Activated T-helper 1 cell treated with Interleukin-2 at 50 U/mL for 16 hours (primary cell): ENCODE data around the gene YOD1.
"Not testable (repeated sequence)": the region's sequence is repeated elsewhere in the genome, so short reads cannot be mapped to it uniquely, and the experiment has no call there.

Experiments used
- DNase-seq: peaks from one replicate; pipeline ENCODE4 v3.0.0-alpha.2; 2020; ENCODE audit warnings: low read depth

The YOD1 gene

GRCh38 chr1:207049054-207049453 lies 2.0 kb downstream of the YOD1 start:
- no peak for DNase-seq

DNA sequence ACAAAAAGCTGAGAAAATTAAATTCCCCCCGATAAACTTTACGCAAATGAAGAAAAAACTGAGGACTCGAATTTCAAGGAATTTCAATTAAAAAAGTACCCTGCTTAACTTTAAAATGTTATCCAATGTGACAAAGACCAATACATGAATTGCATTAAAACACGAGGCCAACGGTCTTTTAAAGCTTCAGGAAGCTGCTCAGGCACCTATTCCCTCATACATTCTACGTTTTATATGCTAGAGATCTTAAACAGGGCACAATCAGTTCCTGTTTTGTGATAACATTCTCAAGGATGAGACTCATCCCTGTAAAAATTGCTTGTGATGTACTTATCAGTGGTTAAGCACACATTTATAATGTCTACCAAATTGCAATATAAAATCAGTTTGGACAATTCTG lies 3.0 kb downstream of the YOD1 start:
- DNase-seq = no peak

GRCh38 chr1:207047505-207047904 lies 3.5 kb downstream of the YOD1 start:
- no peak for DNase-seq

- no peak for DNase-seq
Measured at GRCh38 chr1:207045453-207045852, 5.6 kb downstream of the YOD1 start.

DNA sequence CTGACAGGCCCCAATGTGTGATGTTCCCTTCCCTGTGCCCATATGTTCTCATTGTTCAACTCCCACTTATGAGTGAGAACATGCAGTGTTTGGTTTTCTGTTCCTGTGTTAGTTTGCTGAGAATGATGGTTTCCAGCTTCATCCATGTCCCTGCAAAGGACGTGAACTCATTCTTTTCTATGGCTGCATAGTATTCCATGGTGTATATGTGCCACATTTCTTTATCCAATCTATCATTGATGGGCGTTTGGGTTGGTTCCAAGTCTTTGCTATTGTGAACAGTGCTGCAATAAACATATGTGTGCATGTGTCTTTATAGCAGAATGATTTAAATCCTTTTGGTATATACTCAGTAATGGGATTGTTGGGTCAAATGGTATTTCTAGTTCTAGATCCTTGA lies 9.6 kb downstream of the YOD1 start:
- DNase-seq = not testable (repeated sequence)

GRCh38 chr1:207040181-207040533 lies 10.9 kb downstream of the YOD1 start:
- DNase-seq = no peak

- no peak for DNase-seq
Measured at GRCh38 chr1:207039380-207040180, 11.4 kb downstream of the YOD1 start.

DNA sequence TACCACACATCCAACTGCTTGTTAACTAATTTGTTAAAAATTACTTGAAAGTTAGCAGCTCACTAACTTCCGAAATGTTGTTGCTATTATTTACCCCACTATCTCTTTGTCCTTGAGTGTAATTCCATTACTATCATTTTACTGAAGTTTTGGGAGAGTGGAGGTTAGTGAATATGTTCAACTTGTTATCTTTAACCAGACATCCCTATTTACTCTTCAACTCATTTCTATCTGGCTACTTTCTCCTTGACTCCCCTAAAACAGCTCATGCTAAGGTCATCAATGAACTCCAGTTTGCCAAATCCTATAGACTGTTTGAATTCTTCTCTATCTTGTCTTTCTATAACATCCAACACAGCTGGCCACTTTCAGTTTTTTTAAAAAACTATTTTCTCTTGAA lies 14.1 kb downstream of the YOD1 start:
- no peak for DNase-seq

GRCh38 chr1:207035877-207036551 lies 15.0 kb downstream of the YOD1 start:
- DNase-seq = no peak

DNA sequence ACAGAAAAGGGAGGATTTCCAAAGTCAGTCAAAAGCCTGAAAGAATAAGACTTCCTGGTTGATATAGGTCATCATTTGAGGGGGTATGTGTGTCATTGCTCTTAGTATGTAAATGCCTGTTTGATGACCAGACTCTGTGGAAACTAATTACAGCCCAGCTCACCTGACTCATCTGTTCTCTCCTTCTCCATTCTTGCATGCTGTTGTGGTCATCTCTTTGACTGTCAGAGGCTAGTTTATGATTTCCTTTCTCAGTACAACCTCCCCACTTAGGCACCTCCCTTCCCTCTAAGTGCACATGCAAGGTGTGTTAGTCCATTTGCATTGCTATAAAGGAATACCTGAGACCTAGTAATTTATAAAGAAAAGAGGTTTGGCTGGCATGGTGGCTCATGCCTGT lies 16.0 kb downstream of the YOD1 start:
- DNase-seq = no peak

- no peak for DNase-seq
Measured at GRCh38 chr1:207034208-207034607, 16.8 kb downstream of the YOD1 start.

GRCh38 chr1:207033302-207033701 lies 17.7 kb downstream of the YOD1 start:
- no peak for DNase-seq

DNA sequence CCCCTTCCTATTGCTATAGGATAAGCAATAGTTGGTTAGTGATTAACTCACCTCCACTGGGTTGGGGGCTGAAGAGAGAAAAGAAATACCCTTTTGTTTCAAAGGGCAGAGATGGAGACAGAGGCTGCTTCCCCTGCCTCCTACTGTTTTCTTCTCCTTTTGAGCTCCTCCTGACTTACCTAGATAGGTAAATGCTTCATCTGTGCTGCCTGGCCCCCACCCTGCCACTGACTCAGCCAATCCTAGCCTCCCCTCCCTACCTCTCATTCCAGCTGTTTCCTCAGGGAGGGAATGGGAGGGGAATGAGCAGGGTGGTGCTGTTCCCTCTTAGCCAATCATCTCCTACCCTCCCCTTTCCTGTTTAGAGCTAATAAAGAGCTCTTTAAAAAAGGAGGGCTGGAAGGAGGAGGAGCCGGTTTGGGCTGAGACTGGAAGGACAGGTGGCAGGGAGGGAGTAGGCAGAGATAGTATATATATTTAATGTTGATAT lies 18.4 kb downstream of the YOD1 start, which contains the start of gene C1orf116:
Gene C1orf116 (minus strand): TSS at position 229 of the 490 bp plus-strand sequence. CDS start 5,158 bp downstream, outside the sequence.
- DNase-seq = no peak

DNA sequence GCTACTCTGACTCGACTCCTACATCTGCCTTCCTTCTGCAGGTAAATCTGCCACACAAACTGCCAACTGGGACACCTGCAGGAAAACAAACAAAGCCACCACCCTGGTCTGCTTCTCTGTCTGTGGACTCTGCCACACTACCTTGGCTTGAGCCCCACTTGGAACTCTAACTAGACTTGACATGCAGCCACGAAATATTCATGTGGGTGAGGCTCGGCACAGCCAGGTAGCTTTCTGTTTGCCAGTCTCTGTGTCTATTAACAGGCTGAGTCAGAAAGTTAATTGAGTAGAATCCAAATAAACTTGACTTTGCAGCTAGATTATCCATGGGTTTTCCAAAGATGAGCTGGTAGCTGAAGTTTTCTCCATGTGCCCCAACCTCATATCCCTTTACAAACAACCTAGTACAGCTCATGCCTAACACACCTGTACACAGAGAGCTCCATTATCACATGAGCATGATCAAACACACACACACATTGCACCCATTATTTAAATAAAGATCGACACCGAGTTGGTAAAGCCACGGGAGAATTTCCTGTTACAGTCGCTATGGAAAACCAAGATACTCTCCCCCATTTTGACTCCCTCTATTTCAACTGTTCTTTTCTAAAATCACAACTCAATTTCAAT lies 19.3 kb downstream of the YOD1 start:
- DNase-seq = no peak

DNA sequence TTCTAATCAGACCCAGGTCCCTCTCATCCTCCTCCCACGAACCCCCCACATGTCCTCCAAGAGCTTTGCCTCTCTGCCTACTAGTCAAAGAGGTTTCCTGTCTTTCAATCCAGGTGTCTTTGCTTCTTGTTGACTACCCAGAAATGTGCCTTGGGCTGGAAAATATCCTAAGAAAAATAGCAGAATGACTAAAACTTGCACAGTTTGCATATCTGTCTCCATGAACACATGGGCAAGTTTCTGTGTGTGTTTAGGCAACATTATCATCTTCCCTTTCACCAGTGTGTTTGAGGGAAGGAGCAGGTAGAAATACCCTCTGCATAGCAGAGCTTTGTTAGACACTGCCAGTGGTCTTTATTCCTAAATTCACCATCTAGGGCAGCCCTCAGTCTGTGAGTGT lies 20.0 kb downstream of the YOD1 start:
- DNase-seq = no peak

GRCh38 chr1:207030522-207031009 lies 20.4 kb downstream of the YOD1 start:
- no peak for DNase-seq

- DNase-seq = no peak
Measured at GRCh38 chr1:207029701-207030521, 21.1 kb downstream of the YOD1 start.

DNA sequence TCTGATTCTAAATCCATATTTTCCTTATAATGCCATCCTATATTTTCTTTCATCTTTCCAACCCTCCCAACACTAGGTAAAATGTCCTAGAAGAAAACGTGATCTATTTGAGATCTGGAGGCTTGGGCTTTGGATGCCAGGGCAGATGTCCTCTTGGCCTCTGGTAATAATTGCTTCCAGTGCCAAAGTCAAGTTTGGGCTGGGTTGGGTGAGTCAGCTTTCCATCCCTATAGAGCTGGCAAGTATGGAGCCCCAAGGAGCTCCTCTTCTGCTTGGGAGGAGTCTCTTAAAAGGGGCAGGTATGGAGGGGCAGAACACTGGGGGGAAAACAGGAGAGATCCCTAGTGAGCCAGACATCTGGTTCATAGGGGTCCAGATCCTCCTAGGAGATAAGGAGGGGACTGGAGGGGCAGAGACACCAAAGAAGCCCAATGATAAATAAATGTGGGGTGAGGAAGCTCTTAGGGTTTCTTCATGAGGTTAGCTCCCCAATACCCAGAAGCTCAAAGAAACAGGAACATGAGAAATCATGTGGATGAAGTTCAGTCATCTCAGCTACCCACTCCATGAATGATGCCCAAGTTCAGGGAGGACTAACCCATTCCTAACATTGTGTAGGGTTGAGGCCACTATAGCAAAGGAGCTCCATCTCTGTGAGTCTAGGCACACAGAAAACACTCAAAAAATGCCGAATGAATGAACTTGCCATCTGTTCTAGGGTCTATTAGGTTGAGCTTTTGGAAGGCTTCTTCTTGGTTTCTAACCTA lies 21.9 kb downstream of the YOD1 start:
- DNase-seq = no peak

GRCh38 chr1:207027921-207028320 lies 23.1 kb downstream of the YOD1 start:
- DNase-seq = no peak

DNA sequence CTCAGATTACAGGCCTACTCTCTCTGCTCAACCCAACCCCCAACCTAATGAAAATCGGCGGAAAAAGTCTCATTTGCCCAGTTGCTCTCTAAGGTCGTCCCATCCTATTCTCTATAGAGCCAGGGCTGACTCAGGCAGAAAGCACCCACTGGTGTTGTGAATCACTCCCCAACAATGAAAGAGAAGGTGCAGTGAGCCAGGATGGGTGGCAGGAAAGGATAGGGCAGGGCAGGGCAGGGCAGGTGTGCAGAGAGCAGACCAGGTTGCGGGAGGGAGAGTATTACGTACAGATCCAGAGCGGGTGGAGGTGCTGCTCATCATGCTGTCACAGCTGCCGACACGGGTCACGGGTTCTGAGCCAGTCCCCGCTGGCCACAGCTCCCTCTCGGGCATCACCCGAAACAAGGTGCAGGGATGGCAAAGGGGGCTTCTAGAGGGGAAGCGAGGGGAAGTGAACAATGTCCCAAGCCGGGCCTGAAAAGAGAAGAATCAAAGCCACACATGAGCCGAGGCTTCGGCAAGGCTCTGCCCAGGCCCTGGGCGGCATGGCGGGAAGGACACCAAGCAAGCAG lies 23.7 kb downstream of the YOD1 start:
- DNase-seq = no peak

DNA sequence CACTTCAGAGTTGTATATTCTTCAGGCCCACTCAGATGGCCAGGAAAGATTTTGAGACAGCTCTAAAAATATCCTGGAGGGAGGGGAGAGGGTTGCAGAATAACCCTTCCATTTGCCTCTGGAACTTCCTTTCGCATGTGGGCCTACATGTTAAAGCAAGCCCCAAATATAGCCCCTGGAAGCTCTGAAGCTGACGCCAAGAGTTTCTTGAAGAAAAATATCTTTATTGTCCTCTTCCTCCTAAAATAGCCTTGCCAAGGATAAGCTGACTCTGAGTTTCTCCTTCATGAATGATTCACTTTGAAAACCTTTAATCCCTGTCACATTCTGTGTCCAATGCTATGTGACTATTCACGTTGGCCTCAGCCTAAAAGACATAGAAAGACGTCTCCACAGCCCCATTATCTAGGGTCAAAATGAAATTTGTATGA lies 24.9 kb downstream of the YOD1 start:
- no peak for DNase-seq
